Parathyroid adenoma (tissue), 2 donors: Measurements from ENCODE around the gene HOXB3.

Source experiments
- H2AFZ ChIP-seq: fragments of 300-600 bp; sonication (generic); one replicate; pipeline ENCODE4 v1.7.0; 2017; ENCODE audit warnings: antibody characterized with exemption, mild to moderate bottlenecking
- H3K27ac ChIP-seq: fragments of 300-600 bp; sonication (generic); one replicate; pipeline ENCODE4 v1.7.0; 2017
- H3K27me3 ChIP-seq: fragments of 300-600 bp; sonication (generic); one replicate; pipeline ENCODE4 v1.7.0; 2017; ENCODE audit warnings: low read length; ENCODE audit not compliant: control insufficient read depth, insufficient read depth
- H3K36me3 ChIP-seq: fragments of 300-600 bp; sonication (generic); one replicate; pipeline ENCODE4 v1.7.0; 2017; ENCODE audit warnings: low read length; ENCODE audit not compliant: control insufficient read depth, insufficient read depth
- H3K4me1 ChIP-seq: fragments of 300-600 bp; sonication (generic); one replicate; pipeline ENCODE4 v1.7.0; 2017; ENCODE audit warnings: control low read depth
- H3K4me2 ChIP-seq: fragments of 300-600 bp; sonication (generic); one replicate; pipeline ENCODE4 v1.7.0; 2017; ENCODE audit warnings: low read length
- H3K4me3 ChIP-seq: fragments of 300-600 bp; sonication (generic); one replicate; pipeline ENCODE4 v1.7.0; 2017; ENCODE audit warnings: low read depth, low read length
- H3K79me2 ChIP-seq: fragments of 300-600 bp; sonication (generic); one replicate; pipeline ENCODE4 v1.7.0; 2017; ENCODE audit warnings: control low read depth
- H3K9ac ChIP-seq: fragments of 300-600 bp; sonication (generic); one replicate; pipeline ENCODE4 v1.7.0; 2017; ENCODE audit warnings: mild to moderate bottlenecking
- H3K9me3 ChIP-seq: fragments of 300-600 bp; sonication (generic); one replicate; pipeline ENCODE4 v1.7.0; 2017; ENCODE audit warnings: low read length; ENCODE audit not compliant: control insufficient read depth
- CTCF ChIP-seq: fragments of 300-600 bp; sonication (generic); IDR thresholded peaks from one replicate; pipeline ENCODE4 v1.7.0; 2017; ENCODE audit warnings: antibody characterized with exemption, mild to moderate bottlenecking
- donor health status: primary hyperparathyroidism.

The HOXB3 gene

GRCh38 chr17:48630925-48631692 lies 41.1 kb upstream of the HOXB3 start:
- Histone ChIP-seq H3K9me3 (no peaks in the 10 kb centered on the region), H3K9ac (no peak overlapping the region), H3K27ac (no peak overlapping the region), H3K79me2 (no peaks in the 10 kb centered on the region), H3K4me3 (no peak overlapping the region), H3K4me2 (no peak overlapping the region), H2AFZ (no peak overlapping the region), H3K4me1 (peaks cover 3% of the 10 kb centered on the region), H3K36me3 (no peaks in the 10 kb centered on the region), H3K27me3 (peaks cover 39% of the 10 kb centered on the region)
- TF ChIP-seq CTCF = no peak

DNA sequence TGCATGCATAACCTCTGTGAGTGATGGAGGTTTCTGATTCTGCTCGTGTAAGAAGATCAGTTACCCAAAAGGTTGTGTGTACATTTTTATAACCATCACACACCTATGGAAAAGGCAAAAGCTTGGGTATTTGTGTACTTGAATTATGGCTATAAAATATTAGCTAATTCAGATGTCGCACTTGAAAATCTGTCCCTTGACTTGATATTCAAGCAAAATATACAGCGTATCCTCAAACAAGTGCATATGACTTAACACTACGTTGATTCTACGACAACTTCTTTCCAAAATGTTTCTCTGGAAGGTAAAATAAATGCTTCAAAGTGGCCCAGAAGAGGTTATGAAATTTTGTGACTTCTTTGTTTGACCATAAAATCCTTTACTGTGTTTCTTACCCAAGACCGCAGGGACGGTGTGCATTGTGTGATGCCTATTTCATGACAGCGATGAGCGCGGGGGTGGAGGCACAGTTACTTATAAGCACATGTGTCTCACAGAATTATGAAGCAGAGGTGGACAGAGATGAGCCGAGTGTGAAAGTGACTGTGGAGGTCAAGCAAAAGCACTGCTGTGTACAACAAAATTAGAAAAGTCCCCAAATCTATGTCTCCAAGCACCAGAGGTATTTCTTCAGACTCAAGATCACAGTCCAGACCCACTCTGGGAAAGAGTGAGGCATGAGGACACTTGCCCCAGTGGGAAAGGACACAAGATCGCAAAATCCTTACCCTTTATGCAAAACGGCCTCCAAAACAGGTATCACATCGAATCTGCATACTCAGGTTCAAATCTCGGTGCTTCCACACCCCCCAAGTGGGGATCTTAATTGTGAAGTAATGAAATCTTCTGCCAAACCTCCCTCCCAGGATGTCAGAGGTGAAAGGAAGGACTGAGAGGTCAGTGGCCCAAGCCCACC lies 40.2 kb upstream of the HOXB3 start:
- Histone ChIP-seq H3K36me3 (no peaks in the 10 kb centered on the region), H3K27me3 (peaks cover 42% of the 10 kb centered on the region), H3K27ac (no peak overlapping the region), H3K4me1 (peaks cover 6% of the 10 kb centered on the region), H2AFZ (no peak overlapping the region), H3K4me3 (no peak overlapping the region), H3K79me2 (no peaks in the 10 kb centered on the region), H3K9ac (no peak overlapping the region), H3K9me3 (no peaks in the 10 kb centered on the region), H3K4me2 (no peak overlapping the region)
- TF ChIP-seq CTCF = no peak

DNA sequence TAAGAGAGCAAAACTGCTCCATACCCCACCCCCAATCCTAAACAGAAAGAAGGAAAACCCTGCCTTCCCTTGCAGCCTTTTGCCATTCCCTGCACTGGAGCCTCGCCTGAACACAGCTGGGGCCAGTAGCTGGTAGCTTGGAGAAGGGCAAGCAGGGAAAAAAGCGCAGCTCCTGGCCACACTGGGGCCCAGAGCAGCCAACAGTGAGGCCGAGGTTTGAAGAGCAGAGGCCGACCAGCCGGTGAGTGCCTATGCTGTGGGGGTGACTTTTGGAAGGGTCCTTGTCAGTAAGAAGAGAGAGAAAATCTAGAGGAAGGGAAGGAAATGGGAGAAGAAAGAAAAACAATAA lies 39.3 kb upstream of the HOXB3 start:
- Histone ChIP-seq H3K9me3 (no peaks in the 10 kb centered on the region), H3K27ac (no peak overlapping the region), H3K79me2 (no peaks in the 10 kb centered on the region), H3K27me3 (peaks cover 43% of the 10 kb centered on the region), H3K4me3 (no peak overlapping the region), H3K4me1 (peaks cover 6% of the 10 kb centered on the region), H3K4me2 (no peak overlapping the region), H2AFZ (no peak overlapping the region), H3K36me3 (no peaks in the 10 kb centered on the region), H3K9ac (no peak overlapping the region)
- TF ChIP-seq CTCF = no peak

GRCh38 chr17:48628649-48629410 lies 38.8 kb upstream of the HOXB3 start:
- H3K36me3 ChIP-seq = no peaks in the 10 kb centered on the region
- H3K4me3 ChIP-seq = no peak overlapping the region
- peaks cover 6% of the 10 kb centered on the region for H3K4me1 ChIP-seq
- H3K9me3 ChIP-seq = no peaks in the 10 kb centered on the region
- H3K27ac ChIP-seq = no peak overlapping the region
- no peaks in the 10 kb centered on the region for H3K79me2 ChIP-seq
- H3K9ac ChIP-seq = no peak overlapping the region
- no peak overlapping the region for H2AFZ ChIP-seq
- TF ChIP-seq CTCF = no peak
- H3K27me3 ChIP-seq = peaks cover 42% of the 10 kb centered on the region
- no peak overlapping the region for H3K4me2 ChIP-seq
